Measurements from ENCODE around the gene SLC8A3.

The SLC8A3 gene

GRCh38 chr14:70180718-70181117 lies 8.0 kb downstream of the SLC8A3 start:
- no peak for DNase-seq (ENCODE audit: low read depth in 2 of 2)

GRCh38 chr14:70177081-70177800 lies 11.5 kb downstream of the SLC8A3 start:
- no peak for DNase-seq (ENCODE audit: low read depth in 2 of 2)

- DNase-seq (ENCODE audit: low read depth in 2 of 2): no peak
Measured at GRCh38 chr14:70173569-70173968, 15.2 kb downstream of the SLC8A3 start.

- no peak for DNase-seq (ENCODE audit: low read depth in 2 of 2)
Measured at GRCh38 chr14:70171726-70172125, 17.0 kb downstream of the SLC8A3 start.

GRCh38 chr14:70170976-70171375 lies 17.8 kb downstream of the SLC8A3 start:
- DNase-seq (ENCODE audit: low read depth in 2 of 2): no peak

GRCh38 chr14:70168406-70168805 lies 20.3 kb downstream of the SLC8A3 start:
- DNase-seq (ENCODE audit: low read depth in 2 of 2): no peak

GRCh38 chr14:70166530-70167203 lies 22.1 kb downstream of the SLC8A3 start:
- no peak for DNase-seq (ENCODE audit: low read depth in 2 of 2)

GRCh38 chr14:70162358-70162757 lies 26.4 kb downstream of the SLC8A3 start:
- no peak for DNase-seq (ENCODE audit: low read depth in 2 of 2)

GRCh38 chr14:70156592-70156991 lies 32.2 kb downstream of the SLC8A3 start:
- DNase-seq (ENCODE audit: low read depth in 2 of 2): no peak

- DNase-seq (ENCODE audit: low read depth in 2 of 2): no peak
Measured at GRCh38 chr14:70152704-70153103, 36.0 kb downstream of the SLC8A3 start.

- DNase-seq (ENCODE audit: low read depth in 2 of 2): no peak
Measured at GRCh38 chr14:70152081-70152480, 36.7 kb downstream of the SLC8A3 start.

- DNase-seq (ENCODE audit: low read depth in 2 of 2): no peak
Measured at GRCh38 chr14:70149596-70150165, 39.1 kb downstream of the SLC8A3 start.

- DNase-seq (ENCODE audit: low read depth in 2 of 2): no peak
Measured at GRCh38 chr14:70148911-70149595, 39.7 kb downstream of the SLC8A3 start.

- DNase-seq (ENCODE audit: low read depth in 2 of 2): no peak
Measured at GRCh38 chr14:70148351-70148750, 40.4 kb downstream of the SLC8A3 start.

- no peak for DNase-seq (ENCODE audit: low read depth in 2 of 2)
Measured at GRCh38 chr14:70144046-70144445, 44.7 kb downstream of the SLC8A3 start.

- no peak for DNase-seq (ENCODE audit: low read depth in 2 of 2)
Measured at GRCh38 chr14:70143306-70143705, 45.4 kb downstream of the SLC8A3 start.

- no peak for DNase-seq (ENCODE audit: low read depth in 2 of 2)
Measured at GRCh38 chr14:70140614-70141013, 48.1 kb downstream of the SLC8A3 start.

- no peak for DNase-seq (ENCODE audit: low read depth in 2 of 2)
Measured at GRCh38 chr14:70139384-70139783, 49.4 kb downstream of the SLC8A3 start.

- no peak for DNase-seq (ENCODE audit: low read depth in 2 of 2)
Measured at GRCh38 chr14:70137788-70138187, 51.0 kb downstream of the SLC8A3 start.

- no peak for DNase-seq (ENCODE audit: low read depth in 2 of 2)
Measured at GRCh38 chr14:70133461-70133860, 55.3 kb downstream of the SLC8A3 start.

GRCh38 chr14:70130482-70130881 lies 58.3 kb downstream of the SLC8A3 start:
- DNase-seq (ENCODE audit: low read depth in 2 of 2): no peak

- no peak for DNase-seq (ENCODE audit: low read depth in 2 of 2)
Measured at GRCh38 chr14:70127186-70127585, 61.6 kb downstream of the SLC8A3 start.

GRCh38 chr14:70123796-70124195 lies 65.0 kb downstream of the SLC8A3 start:
- no peak for DNase-seq (ENCODE audit: low read depth in 2 of 2)
